ENCODE measurements around the gene ATP11B.
A peak's percentile ranks its signal among the peaks of the same experiment; 100 is the strongest.

ATP11B gene

DNA sequence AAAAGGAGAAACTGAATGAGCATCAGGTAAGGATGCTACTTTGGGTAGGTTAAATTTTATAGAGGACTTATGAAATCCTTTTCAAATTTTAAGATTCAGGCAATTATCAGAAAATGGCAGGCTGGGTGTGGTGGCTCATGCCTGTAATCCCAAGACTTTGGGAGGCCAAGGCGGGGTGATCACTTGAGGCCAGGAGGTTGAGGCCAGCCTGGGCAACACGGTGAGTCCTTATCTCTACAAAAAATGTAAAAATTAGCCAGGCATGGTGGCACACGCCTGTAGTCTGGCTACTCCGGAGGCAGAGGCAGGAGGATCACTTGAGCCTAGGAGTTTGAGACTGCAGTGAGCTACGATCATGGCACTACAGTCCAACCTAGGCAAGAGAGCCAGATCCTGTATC lies 163.9 kb downstream of the ATP11B start:
- DNase-seq (ENCODE audit: low read depth): no peak

DNA sequence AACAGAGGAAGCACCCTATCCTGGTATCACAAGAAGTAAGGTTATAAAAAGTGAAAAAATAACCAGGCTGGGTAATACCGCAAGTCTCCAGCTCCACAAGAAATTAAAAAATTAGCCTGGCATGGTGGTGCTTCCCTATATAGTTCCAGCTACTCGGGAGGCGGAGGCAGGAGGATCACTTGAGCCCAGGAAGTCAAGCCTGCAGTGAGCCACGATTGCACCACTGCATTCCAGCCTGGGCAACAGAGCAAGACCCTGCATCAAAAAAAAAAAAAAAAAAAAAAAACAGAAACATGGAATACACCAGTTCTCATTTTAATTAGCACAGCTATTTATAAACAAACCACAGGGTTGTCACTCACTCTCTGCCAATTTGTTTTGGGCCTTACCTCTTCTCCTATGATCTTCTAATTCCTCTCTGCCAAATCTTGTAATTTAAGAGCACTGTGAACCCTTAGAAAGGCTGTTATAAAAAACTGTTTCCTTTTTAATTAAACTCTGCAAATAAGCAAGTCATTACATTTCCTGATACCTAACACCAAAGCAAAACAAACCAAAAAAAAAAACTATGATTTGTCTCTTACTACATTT lies 164.5 kb downstream of the ATP11B start:
- no peak for DNase-seq (ENCODE audit: low read depth)

DNA sequence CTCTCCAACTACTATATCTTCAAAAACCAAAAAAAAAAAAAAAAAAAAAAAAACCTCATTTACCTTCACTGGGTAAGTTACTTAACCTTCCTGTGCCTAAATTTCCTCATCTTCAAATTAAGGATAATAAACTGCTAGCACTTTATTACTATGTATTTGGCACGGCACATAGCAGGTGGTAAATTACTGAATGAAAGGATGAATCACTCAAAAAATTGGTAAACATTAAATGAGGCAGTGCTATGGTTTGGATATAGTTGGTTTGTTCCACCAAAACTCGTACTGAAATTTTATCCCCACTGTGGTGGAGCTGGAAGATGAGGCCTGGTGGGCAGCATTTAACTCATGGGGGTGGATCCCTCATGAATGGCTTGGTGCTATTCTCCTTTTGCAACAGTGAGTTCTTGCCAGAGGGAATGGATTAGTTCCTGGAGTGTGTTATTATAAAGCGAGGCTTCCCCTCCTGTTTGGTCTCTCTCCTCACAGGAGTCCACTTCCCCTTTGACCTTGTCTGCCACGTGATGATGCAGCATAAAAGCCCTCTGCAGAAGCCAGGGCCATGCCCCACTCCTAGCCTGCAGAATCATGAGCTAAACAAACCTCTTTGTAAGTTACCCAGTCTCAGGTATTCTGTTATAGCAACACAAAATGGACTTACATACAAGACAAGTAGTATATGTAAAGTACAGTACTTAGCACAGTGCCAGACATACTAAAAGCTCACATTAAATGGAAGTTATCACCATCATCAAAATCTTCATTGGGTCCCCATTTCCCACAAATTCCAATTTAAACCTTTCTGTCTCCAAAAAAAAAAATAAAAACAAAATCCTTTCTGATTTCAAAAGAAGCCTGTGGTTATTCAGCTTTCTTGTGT lies 166.4 kb downstream of the ATP11B start:
- DNase-seq (ENCODE audit: low read depth): no peak

DNA sequence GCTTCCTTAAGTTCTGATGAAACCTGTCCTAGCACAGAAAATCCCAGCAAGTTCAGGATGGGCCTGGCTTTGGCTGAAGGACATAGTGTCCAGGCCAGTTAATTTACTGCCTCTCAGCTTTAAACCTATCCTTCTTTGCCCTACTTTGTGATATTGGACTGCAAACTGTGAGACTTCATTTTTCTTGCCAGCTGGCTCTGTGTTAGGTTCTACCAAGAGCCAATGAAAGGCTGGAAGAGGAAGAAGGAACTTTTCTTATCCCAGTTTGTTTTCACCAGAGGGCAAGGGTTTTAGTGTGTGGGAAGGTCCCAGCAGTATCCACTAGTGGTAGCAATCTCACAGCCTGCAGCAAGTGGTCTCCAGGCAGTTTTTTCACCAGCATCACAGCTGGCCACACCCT lies 168.9 kb downstream of the ATP11B start:
- no peak for DNase-seq (ENCODE audit: low read depth)

DNA sequence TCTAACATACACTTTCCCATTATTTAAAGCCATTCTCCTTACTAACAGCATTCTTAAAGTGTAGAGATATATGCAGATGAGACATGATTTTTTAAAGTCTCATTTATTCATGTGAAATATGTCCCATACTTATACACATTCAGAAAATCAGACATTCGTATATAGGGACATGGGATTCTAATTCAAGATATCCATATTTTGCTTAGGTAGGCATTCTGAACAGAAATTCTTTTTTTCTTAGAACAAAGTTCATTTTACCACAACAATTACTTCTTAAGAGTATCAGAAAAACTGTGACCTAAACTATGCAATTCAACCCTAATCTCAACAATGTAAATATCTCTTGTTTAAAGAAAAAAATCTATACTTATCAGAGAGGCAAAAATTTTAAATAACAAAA lies 170.9 kb downstream of the ATP11B start:
- no peak for DNase-seq (ENCODE audit: low read depth)

DNA sequence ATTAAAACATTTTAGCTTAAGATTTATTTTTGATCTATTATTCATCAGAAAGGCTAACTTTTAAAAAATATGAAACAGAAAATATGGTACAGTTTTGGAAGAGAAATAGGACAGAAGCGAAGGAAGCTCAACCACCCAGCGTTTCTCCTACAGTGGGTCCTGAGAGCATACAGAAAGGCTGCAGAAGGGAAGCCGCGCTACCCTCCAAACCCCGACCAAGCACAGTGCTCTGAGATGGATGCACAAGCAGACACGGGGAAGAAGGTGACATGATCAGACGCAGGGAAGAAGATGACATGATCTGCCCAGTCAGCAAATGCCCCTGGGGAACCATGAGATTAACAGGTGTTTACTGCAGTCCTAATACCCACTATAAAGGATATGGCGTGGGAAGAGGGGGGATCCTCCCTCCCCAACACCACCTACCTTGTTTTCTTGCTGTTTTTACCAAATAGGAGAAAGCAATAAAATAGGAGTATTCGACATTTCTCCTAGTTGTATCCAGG lies 172.6 kb downstream of the ATP11B start:
- no peak for DNase-seq (ENCODE audit: low read depth)

DNA sequence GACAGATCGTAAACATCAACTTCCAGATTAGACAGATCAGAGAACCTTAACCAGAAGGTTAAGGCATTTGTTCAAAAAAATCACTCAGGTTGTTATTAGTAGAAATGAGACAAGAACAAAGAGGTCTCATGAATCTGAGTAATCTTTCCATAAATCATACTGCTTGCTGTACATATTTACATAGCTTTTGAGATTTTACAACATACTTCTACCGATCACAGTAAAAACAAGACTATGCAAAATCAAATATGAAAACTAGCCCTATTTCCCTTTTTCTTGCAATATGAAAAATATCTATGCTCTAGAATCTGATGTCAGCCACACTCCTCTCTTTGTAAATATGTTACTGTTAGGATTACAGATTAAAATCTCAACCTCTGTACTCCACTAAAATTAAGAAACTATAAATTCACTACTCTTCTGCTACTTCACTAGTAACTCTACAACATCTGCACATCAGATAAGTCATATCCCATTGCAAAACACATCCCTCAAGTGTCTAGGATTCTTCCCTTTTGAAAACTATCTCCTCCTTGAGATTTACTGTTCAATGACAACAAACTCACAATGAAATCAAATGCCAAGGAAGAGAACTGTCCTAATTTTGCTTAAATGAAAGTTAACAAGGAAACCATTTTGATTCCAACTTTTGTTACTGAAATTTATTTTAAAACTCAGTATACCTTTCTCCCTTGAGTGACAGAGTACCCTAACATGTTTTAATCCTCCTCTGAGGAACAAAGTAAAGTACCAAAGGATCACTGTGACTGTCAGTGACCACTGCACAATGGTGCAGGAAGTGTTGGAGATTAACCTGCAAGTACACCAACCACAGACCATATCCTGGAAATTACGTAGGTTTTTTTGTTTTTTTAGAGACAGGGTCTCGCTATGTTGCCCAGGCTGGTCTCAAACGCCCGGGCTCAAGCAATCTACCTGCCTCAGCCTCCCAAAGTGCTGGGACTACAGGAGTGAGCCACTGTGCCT lies 174.2 kb downstream of the ATP11B start:
- DNase-seq (ENCODE audit: low read depth): no peak

DNA sequence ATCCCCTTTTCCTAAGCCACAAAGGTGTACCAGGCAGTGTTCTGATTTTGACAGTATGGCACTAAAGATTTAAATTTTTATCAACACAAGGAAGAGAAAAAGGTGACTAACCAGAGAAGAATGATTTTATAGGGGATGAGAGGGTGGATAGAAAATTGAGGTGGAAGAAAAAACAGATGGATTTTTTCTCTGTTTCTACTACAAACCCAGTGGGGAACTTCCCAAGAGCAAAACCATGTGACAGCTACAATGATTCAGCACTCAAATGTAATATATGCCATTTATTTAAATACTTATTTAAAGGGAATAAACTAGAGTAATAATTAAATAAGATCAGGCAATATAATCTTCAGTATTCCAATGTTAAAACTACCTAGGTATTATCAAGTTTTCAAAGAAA lies 176.0 kb downstream of the ATP11B start:
- peak; percentile 12 for DNase-seq (ENCODE audit: low read depth)

DNA sequence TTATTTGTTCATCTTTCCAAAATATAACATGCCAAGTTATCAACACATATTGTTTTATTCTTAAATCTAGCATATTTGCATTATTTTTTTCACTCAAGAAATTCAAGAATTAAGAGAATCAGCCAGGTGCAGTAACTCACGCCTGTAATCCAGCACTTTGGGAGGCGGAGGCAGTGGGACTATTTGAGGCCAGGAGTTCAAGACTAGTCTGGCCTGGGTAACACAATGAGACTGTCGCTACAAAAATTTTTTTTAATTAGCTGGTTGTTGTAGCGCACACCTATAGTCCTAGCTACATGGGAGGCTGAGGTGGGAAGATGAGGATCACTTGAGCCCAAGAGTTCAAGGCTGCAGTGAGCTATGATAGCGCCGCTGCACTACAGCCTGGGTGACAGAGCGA lies 176.5 kb downstream of the ATP11B start:
- DNase-seq (ENCODE audit: low read depth): no peak

DNA sequence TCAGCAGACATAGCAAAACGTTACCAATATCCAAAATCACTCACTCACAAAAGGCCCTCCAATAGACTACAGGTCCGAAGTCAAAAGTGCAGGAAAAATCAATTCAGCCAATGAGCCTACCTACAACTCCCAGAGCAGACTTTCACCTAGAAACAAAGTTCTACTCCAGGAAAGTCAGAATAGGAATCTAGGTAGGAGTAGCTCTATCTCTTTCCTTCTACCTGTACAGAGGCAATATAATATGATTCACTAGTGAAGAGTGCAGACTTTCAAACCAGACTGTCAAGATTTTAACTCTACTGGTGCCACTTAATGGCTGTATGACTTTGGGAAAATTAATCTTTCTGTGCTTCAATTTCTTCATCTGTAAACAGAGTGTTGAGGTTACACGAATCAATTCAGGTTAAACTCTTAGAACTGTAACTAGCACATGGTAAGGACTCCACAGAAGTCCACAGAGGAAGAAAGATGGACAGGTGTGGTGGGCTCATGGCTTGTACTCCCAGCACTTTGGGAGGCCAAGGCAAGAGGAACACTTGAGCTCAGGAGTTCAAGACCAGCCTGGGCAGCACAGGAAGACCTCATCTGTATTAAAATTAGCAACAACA lies 177.6 kb downstream of the ATP11B start:
- no peak for DNase-seq (ENCODE audit: low read depth)

All from GM04503 (cell line).